A673 (cell line): ENCODE measurements around the gene WDHD1. TPM values are rescaled to one million over a fixed set of nuclear protein-coding genes. Genes with fewer than 3 reads are reported as not detected.

Source experiments
- BruUV-seq: library from RNA; stranded (reverse); fragments of 400-500 nt; replicated peaks from 2 replicates; lab custom pipeline; 2021; lab: Mats Ljungman, UMichigan
- CTCF ChIA-PET: fragments of 300-600 bp; sonication (Branson Sonifier 250); formaldehyde crosslinking; loops from one replicate; lab custom pipeline; 2022; ENCODE audit warnings: antibody characterized with exemption; lab: Charles Lee
- POLR2A ChIA-PET: fragments of 300-600 bp; sonication (Branson Sonifier 250); formaldehyde crosslinking; loops from one replicate; lab custom pipeline; 2022; ENCODE audit warnings: antibody characterized with exemption; ENCODE audit not compliant: low non-redundant PET; lab: Charles Lee
- DNase-seq: peaks from one replicate; pipeline ENCODE4 v3.0.0-alpha.2; 2015; ENCODE audit warnings: low spot score
- H3K27ac ChIP-seq: fragments of 200-600 bp; sonication (generic); 2 replicates; pipeline ENCODE4 v1.5.1; 2016; ENCODE audit warnings: mixed run types, low read depth, mild to moderate bottlenecking, mixed read lengths, antibody characterized with exemption, low read length; ENCODE audit not compliant: poor library complexity, severe bottlenecking
- H3K27me3 ChIP-seq: fragments of 200-600 bp; sonication (generic); replicated peaks from 2 replicates; pipeline ENCODE4 v1.6.1; 2017; ENCODE audit warnings: mixed run types, low read depth, mild to moderate bottlenecking, mixed read lengths, antibody characterized with exemption, low read length; ENCODE audit not compliant: insufficient read depth, poor library complexity
- H3K36me3 ChIP-seq: fragments of 200-600 bp; sonication (generic); 2 replicates; pipeline ENCODE4 v1.6.1; 2016; ENCODE audit warnings: mixed run types, mild to moderate bottlenecking, mixed read lengths, antibody characterized with exemption, low read length; ENCODE audit not compliant: insufficient read depth, poor library complexity, severe bottlenecking
- H3K4me1 ChIP-seq: fragments of 200-600 bp; sonication (generic); 2 replicates; pipeline ENCODE4 v1.6.1; 2017; ENCODE audit warnings: mixed run types, mild to moderate bottlenecking, mixed read lengths, antibody characterized with exemption, low read length; ENCODE audit not compliant: insufficient read depth, poor library complexity, severe bottlenecking
- H3K4me3 ChIP-seq: fragments of 200-600 bp; sonication (generic); 2 replicates; pipeline ENCODE4 v1.5.1; 2016; ENCODE audit warnings: low read depth, mixed run types, mild to moderate bottlenecking, mixed read lengths, low read length; ENCODE audit not compliant: poor library complexity, severe bottlenecking
- H3K9me3 ChIP-seq: fragments of 200-600 bp; sonication (generic); 2 replicates; pipeline ENCODE4 v1.6.1; 2016; ENCODE audit warnings: mixed run types, low read depth, mild to moderate bottlenecking, mixed read lengths, antibody characterized with exemption, low read length; ENCODE audit not compliant: poor library complexity, severe bottlenecking
- EZH2 ChIP-seq: fragments of 200-600 bp; sonication (generic); IDR thresholded peaks from 2 replicates; pipeline ENCODE4 v1.6.1; 2017; ENCODE audit warnings: borderline replicate concordance, low read depth, mild to moderate bottlenecking, mixed read lengths, antibody characterized with exemption, low read length; ENCODE audit not compliant: poor library complexity, severe bottlenecking
- intact Hi-C: fragments of 100-400 bp; cut with micrococcal nuclease; formaldehyde crosslinking; loops from one replicate; pipeline ENCODE4 v1.10.0; 2022; ENCODE audit not compliant: unreplicated experiment
- total RNA-seq: library from RNA; stranded (reverse); gene quantifications from 2 replicates; pipeline ENCODE4 v1.2.3, GENCODE V29; 2021
- TF ChIP-seq, protein P1 (sequence below): fragments of 300-800, 200-600 bp; sonication (generic); conservative IDR thresholded peaks from 2 replicates; pipeline ENCODE4 v1.5.1; 2017; ENCODE audit warnings: low read depth, mild to moderate bottlenecking, antibody characterized with exemption, low read length, moderate library complexity, mixed read lengths

Gene WDHD1
- total RNA-seq, 1 experiment from 2014 or later = 52.7 TPM

DNA sequence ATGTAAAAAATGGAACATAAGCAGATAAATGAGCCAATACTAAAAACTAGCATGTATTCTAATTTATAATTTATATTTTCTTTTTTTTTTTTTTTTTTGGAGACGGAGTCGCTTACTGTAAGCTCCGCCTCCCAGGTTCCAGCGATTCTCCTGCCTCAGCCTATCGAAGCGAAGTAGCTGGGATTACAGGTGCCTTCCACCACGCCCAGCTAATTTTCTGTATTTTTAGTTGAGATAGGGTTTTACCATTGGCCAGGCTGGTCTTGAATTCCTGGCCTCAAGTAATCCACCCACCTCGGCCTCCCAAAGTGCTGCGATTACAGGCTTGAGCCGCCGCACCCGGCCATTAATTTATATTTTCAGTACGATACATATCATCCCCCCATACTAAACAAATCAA lies 27.2 kb upstream of the WDHD1 start:
- H3K27ac ChIP-seq = no peak overlapping the region
- no TSS peak for BruUV-seq
- intact Hi-C loops = no loop called here
- ChIA-PET CTCF (interaction anchor here (0.7 kb wide), 1 partner anchor 136 kb away, joined by 8 read pairs; no protein-coding TSS in a partner anchor), POLR2A (no interaction called here)
- H3K4me1 ChIP-seq = peaks cover 45% of the 10 kb centered on the region
- H3K4me3 ChIP-seq = no peak overlapping the region
- no peaks in the 10 kb centered on the region for H3K9me3 ChIP-seq
- TF ChIP-seq EZH2 = no peak
- TF ChIP-seq, protein P1, sequence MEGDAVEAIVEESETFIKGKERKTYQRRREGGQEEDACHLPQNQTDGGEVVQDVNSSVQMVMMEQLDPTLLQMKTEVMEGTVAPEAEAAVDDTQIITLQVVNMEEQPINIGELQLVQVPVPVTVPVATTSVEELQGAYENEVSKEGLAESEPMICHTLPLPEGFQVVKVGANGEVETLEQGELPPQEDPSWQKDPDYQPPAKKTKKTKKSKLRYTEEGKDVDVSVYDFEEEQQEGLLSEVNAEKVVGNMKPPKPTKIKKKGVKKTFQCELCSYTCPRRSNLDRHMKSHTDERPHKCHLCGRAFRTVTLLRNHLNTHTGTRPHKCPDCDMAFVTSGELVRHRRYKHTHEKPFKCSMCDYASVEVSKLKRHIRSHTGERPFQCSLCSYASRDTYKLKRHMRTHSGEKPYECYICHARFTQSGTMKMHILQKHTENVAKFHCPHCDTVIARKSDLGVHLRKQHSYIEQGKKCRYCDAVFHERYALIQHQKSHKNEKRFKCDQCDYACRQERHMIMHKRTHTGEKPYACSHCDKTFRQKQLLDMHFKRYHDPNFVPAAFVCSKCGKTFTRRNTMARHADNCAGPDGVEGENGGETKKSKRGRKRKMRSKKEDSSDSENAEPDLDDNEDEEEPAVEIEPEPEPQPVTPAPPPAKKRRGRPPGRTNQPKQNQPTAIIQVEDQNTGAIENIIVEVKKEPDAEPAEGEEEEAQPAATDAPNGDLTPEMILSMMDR = no peak
- peaks cover 37% of the 10 kb centered on the region for H3K36me3 ChIP-seq
- no peaks in the 10 kb centered on the region for H3K27me3 ChIP-seq
- DNase-seq = no peak

DNA sequence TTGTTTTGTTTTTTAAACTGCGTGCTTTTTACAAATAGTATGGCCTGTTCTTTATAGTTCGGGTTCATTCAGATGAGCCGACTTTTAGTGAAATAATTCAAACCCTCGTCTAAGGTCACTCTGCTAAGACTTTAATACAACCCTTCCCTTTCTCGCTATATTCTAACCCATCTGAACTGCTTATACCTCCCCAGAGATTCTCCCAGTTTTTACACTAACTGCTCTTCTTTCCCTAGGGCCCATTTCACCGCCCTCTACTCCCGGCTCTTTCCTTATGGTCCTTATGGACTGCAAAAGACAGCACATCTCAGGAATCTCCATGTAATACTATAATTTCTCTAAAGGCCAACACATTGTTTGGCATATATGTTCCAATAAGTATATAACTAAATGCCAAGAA lies 26.6 kb upstream of the WDHD1 start:
- POLR2A ChIA-PET = no interaction called here
- no peaks in the 10 kb centered on the region for H3K27me3 ChIP-seq
- intact Hi-C loops = no loop called here
- H3K27ac ChIP-seq = peak overlapping the region; percentile 100
- H3K9me3 ChIP-seq = no peaks in the 10 kb centered on the region
- CTCF ChIA-PET = no interaction called here
- H3K4me3 ChIP-seq = peak overlapping the region; percentile 93
- TF ChIP-seq, protein P1 = no peak
- no peak for TF ChIP-seq EZH2
- peaks cover 37% of the 10 kb centered on the region for H3K36me3 ChIP-seq
- H3K4me1 ChIP-seq = peaks cover 51% of the 10 kb centered on the region
- no TSS peak for BruUV-seq
- no peak for DNase-seq

DNA sequence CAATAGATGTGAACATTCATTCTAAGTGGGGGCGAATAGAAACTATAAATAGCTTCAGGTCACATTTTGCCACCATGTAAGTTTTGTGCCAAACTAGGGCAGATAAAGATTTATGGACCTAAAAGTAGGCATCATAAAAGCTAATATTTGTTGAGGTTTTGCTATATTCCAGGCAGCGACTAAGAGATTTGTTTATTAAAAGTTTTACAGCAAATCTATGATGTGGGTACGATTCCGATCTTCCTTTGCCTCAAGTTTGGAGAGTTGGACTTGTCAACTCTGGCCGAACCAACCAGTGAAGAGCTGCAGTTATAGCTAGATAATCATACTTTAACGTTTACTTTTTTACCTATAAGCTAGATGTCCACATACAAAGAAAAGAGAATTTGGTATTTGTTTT lies 26.1 kb upstream of the WDHD1 start:
- Histone ChIP-seq H3K27ac (peak overlapping the region; percentile 100), H3K27me3 (no peaks in the 10 kb centered on the region), H3K36me3 (peaks cover 33% of the 10 kb centered on the region), H3K4me3 (peak overlapping the region; percentile 93), H3K4me1 (peaks cover 56% of the 10 kb centered on the region), H3K9me3 (no peaks in the 10 kb centered on the region)
- CTCF ChIA-PET = no interaction called here
- POLR2A ChIA-PET = no interaction called here
- intact Hi-C loops = no loop called here
- no TSS peak for BruUV-seq
- DNase-seq = no peak
- TF ChIP-seq EZH2 = no peak
- TF ChIP-seq, protein P1 = no peak
